SK-MEL-5 (cell line): ENCODE results near the gene CTPS2. TPM values are rescaled to one million over a fixed set of nuclear protein-coding genes. Genes with fewer than 3 reads are reported as not detected.
A peak's percentile ranks its signal among the peaks of the same experiment; 100 is the strongest.

Experiments used
- DNase-seq: peaks from one replicate; pipeline ENCODE4 v3.0.0-alpha.2; 2016; ENCODE audit warnings: low read depth, low spot score
- in situ Hi-C: cut with HindIII; loops from 2 replicates; pipeline ENCODE4 v1.10.0; 2016; ENCODE audit warnings: low sequenced_read_pairs, high pct_unique_total_duplicates, low pct_unique_long_range_greater_than_20kb
- small RNA-seq, 2 experiments: library from RNA; depleted of rRNA; stranded (forward); fragments of <200 nt; gene quantifications; one replicate each; pipeline ENCODE3, GENCODE V24; 2014
- total RNA-seq: library from RNA; depleted of rRNA; stranded (reverse); fragments of >200 nt; shearing (Covaris generic); gene quantifications from 2 replicates; pipeline ENCODE4 v1.2.3, GENCODE V29; 2014; rRNA removed

CTPS2 gene
- total RNA-seq, 1 experiment from 2014 or later = 7.4 TPM

- DNase-seq = peak; percentile 42
- in situ Hi-C loops = no loop called here
These were observed 164.8 kb downstream of the CTPS2 start for GRCh38 chrX:16547644-16548043.

DNA sequence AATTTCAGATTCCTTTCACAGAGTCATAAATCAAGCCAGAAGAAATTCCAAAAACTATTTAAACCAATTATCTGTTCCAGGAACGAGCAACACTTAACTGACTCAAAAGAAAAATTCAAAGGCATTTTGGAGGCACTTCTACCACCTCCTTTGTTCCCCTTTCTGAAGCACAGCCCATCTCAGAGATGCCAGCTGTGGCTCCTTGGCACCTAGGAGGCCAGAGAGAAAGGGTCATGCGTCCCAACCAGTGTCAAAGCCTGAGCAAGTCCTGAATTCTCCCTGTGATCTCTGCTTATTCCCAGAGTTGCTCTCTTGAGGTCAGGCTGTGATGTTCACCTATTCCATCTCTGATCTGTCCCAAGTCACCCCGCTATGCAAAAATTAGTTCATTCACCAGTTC is 167.5 kb downstream of the CTPS2 start:
- DNase-seq = no peak
- in situ Hi-C loops = no loop called here

Small RNAs within 50 kb of the gene (small RNA-seq; reads per million reads assigned to genes)
- 0 reads per million in 2 experiments for gene MIR548AM

Other genes with a start within 250 kb of the CTPS2 start
- gene S100G, start 62.5 kb downstream of the CTPS2 start, total RNA-seq = not detected in 2 replicates
- gene SYAP1, start 6.9 kb upstream of the CTPS2 start, total RNA-seq = 33.7 and 35.0 TPM in 2 replicates
- 14.7 and 15.3 TPM in 2 replicates for gene TXLNG, start 73.8 kb upstream of the CTPS2 start, total RNA-seq
- 101 and 107 TPM in 2 replicates for gene RBBP7, start 157.7 kb upstream of the CTPS2 start, total RNA-seq
- 1.1 and 1.6 TPM in 2 replicates for gene REPS2, start 234.0 kb upstream of the CTPS2 start, total RNA-seq